K562 (cell line): ENCODE measurements around the gene ANO6. TPM values are rescaled to one million over a fixed set of nuclear protein-coding genes. Genes with fewer than 3 reads are reported as not detected.

Experiments
- CLOCK ChIP-seq: fragments of 250-450 bp; sonication (Bioruptor Pico); IDR thresholded peaks from 2 replicates; pipeline ENCODE4 v1.4.0; 2020; ENCODE audit warnings: mild to moderate bottlenecking, moderate library complexity, borderline replicate concordance
- CXXC5 ChIP-seq: fragments of 250-450 bp; sonication (Bioruptor Pico); IDR thresholded peaks from 2 replicates; pipeline ENCODE4 v1.8.0; 2022; ENCODE audit warnings: inconsistent platforms, mild to moderate bottlenecking, moderate library complexity
- E2F8 ChIP-seq: fragments of 450-650 bp; IDR thresholded peaks from 2 replicates; pipeline ENCODE4 v1.7.1; 2018; ENCODE audit warnings: mild to moderate bottlenecking, low read depth; ENCODE audit not compliant: partially characterized antibody
- ELF2 ChIP-seq: fragments of 250-450 bp; sonication (Bioruptor Pico); IDR thresholded peaks from 2 replicates; pipeline ENCODE4 v1.5.0; 2021; ENCODE audit warnings: mild to moderate bottlenecking
- MCM3 ChIP-seq: fragments of 450-650 bp; IDR thresholded peaks from 2 replicates; pipeline ENCODE4 v1.6.1; 2016
- MCM5 ChIP-seq: fragments of 450-650 bp; IDR thresholded peaks from 2 replicates; pipeline ENCODE4 v1.6.1; 2016; ENCODE audit warnings: low read depth
- NFIX ChIP-seq: fragments of 250-450 bp; sonication (Bioruptor Pico); IDR thresholded peaks from 2 replicates; pipeline ENCODE4 v1.4.0; 2020; ENCODE audit warnings: low read depth, mild to moderate bottlenecking, moderate library complexity
- NR3C1 ChIP-seq: sonication (generic); formaldehyde crosslinking; IDR thresholded peaks from 2 replicates; pipeline ENCODE4 v1.8.1; 2022; ENCODE audit warnings: missing genetic modification reagents
- RBM14 ChIP-seq: fragments of 200-400 bp; formaldehyde crosslinking; IDR thresholded peaks from 2 replicates; pipeline ENCODE4 v1.6.1; 2018; ENCODE audit warnings: low read depth, mild to moderate bottlenecking, low read length, moderate library complexity, borderline replicate concordance; ENCODE audit not compliant: insufficient read depth
- SPI1 ChIP-seq: IDR thresholded peaks from 2 replicates; pipeline ENCODE4 v1.6.1; 2011; ENCODE audit warnings: low read depth, low read length, control low read depth, borderline replicate concordance
- TAF15 ChIP-seq: fragments of 200-400 bp; formaldehyde crosslinking; IDR thresholded peaks from 2 replicates; pipeline ENCODE4 v1.6.1; 2017; ENCODE audit warnings: mild to moderate bottlenecking, low read depth, low read length, moderate library complexity
- XRCC5 ChIP-seq: fragments of 200-400 bp; formaldehyde crosslinking; IDR thresholded peaks from 2 replicates; pipeline ENCODE4 v1.6.1; 2017; ENCODE audit warnings: low read depth, mild to moderate bottlenecking, low read length
- ZFP91 ChIP-seq: sonication (generic); formaldehyde crosslinking; IDR thresholded peaks from 2 replicates; pipeline ENCODE4 v1.8.0; 2022; ENCODE audit warnings: mild to moderate bottlenecking, missing genetic modification reagents
- ZNF143 ChIP-seq: sonication (generic); formaldehyde crosslinking; IDR thresholded peaks from 2 replicates; pipeline ENCODE4 v1.9.0; 2022; ENCODE audit warnings: mild to moderate bottlenecking, missing genetic modification reagents
- ZNF518B ChIP-seq: fragments of 250-450 bp; sonication (Bioruptor Pico); IDR thresholded peaks from 2 replicates; pipeline ENCODE4 v1.5.0; 2021; ENCODE audit warnings: mild to moderate bottlenecking, moderate library complexity
- ZNF79 ChIP-seq: fragments of 250-450 bp; sonication (Bioruptor Pico); IDR thresholded peaks from 2 replicates; pipeline ENCODE4 v1.4.0; 2020; ENCODE audit warnings: low read depth, mild to moderate bottlenecking, moderate library complexity
- ZSCAN32 ChIP-seq: fragments of 450-650 bp; formaldehyde crosslinking; IDR thresholded peaks from 2 replicates; pipeline ENCODE4 v1.4.0; 2020; ENCODE audit warnings: mild to moderate bottlenecking, moderate library complexity
- polyA plus RNA-seq, 8 experiments: library from polyadenylated mRNA; depleted of rRNA in 4 of 8; stranded (reverse) in 5 of 8; unstranded in 3 of 8; fragments of >200 nt; fragmentation: Nextera tagmentation in 2 of 8; fragmentation: Illumina TruSeq in 1 of 8; extraction: Ambion mirVana in 2 of 8; extraction: Trizol in 1 of 8; gene quantifications; 2 replicates each; pipeline versions ENCODE4 v1.2.1 to v1.2.3, GENCODE V29; 2011 to 2014; ENCODE audit warnings: inconsistent platforms in 1 of 8, missing spikeins in 1 of 8
- total RNA-seq, 7 experiments: library from RNA; depleted of rRNA in 6 of 7; stranded (reverse); fragments of >200 nt in 6 of 7; fragmentation: Illumina TruSeq in 2 of 7; extraction: Trizol in 2 of 7; gene quantifications; 2 replicates each; pipeline versions ENCODE4 v1.2.1 to v1.2.3, GENCODE V29; 2011 to 2021; ENCODE audit warnings: low replicate concordance in 1 of 7

The ANO6 gene
- total and polyA plus RNA-seq, 9 of the 15 experiments (the other 6 are each of a cell fraction or from before 2014, with no cell fraction given), result 3.5 to 24.7 (median 20.3) TPM

- TF ChIP-seq E2F8 (no peak), CLOCK (no peak), XRCC5 (no peak), ZNF143 (CRISPR knock-in tag) (no peak; the same call in 1 of the 2 replicates), ZSCAN32 (CRISPR knock-in tag) (no peak), ELF2 (CRISPR knock-in tag) (no peak), MCM5 (no peak), NR3C1 (CRISPR knock-in tag) (0 out of 2 replicates have a peak, but pooled peaks have one; percentile 10), ZFP91 (no peak), ZNF518B (CRISPR knock-in tag) (no peak), CXXC5 (CRISPR knock-in tag) (peak; percentile 34; the same call in 1 of the 2 replicates), MCM3 (no peak), NFIX (CRISPR knock-in tag) (no peak), TAF15 (no peak), RBM14 (0 out of 2 replicates have a peak, but pooled peaks have one; percentile 24), ZNF79 (CRISPR knock-in tag) (no peak), SPI1 (0 out of 2 replicates have a peak, but pooled peaks have one; percentile 0)
Observed at GRCh38 chr12:45216230-45216982, 511 bp downstream of the ANO6 start (continued).
